Activated CD8-positive, alpha-beta memory T cell treated with anti-CD3 and anti-CD28 coated beads, Interleukin-2, amount 50 U/mL, for 48 hours (primary cell): Measurements from ENCODE around the gene EYS.

Experiments used
- DNase-seq: peaks from one replicate; pipeline ENCODE4 v3.0.0-alpha.2; 2020

Gene EYS

DNA sequence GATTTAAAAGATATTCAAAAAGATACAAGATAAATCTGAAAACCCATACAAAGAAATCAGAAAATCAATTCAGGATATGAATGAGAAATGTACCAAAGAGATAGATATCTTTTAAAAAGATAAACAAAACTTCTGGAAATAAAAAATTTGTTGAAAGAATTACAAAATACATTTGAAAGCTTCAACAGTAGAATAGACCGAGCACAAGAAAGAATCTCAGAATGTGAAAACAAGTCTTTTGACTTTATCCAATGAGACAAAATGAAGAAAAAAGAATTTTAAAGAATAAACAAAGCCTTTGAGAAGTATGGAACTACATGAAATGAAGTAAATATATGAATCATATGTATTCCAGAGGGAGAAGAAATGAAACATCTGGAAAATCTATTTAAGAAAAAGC is 1011.0 kb downstream of the EYS start:
- DNase-seq: no peak

DNA sequence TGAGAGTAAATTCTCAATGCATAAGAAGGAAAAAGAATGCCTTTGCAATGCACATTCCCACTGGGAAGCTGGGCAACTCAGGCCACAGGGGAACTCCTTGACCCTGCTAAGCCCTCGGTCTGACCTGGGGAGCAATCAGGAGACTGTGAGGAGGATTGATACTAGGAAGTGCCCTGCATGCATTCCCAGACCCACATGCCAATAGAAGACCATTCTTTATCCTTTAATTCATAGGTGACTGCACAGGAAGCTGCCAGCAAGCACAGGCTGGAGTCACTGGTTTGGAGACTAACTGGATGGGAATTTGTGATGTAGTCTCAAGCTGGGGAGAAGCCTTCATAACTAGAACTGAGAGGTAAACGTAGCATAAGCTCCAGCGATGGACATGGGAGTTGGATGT is 1012.7 kb downstream of the EYS start:
- DNase-seq: no peak

DNA sequence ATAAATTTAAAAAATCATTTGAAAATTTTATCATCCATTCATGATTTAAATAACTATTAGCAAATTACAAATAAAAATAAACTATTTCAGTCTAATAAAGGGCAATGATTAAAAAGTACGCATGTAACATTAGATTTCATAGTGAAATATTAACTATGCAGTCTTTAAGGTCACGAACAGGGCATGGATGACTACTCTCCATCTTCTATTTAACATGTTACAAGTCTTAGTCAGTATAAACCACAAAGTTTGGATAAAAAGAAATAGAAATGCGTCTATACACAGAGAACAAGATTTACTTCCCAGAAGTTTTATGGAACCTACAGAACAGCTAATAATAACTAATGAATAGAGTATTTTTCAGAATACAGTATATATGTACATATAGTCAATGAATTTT is 1016.0 kb downstream of the EYS start:
- no peak for DNase-seq

DNA sequence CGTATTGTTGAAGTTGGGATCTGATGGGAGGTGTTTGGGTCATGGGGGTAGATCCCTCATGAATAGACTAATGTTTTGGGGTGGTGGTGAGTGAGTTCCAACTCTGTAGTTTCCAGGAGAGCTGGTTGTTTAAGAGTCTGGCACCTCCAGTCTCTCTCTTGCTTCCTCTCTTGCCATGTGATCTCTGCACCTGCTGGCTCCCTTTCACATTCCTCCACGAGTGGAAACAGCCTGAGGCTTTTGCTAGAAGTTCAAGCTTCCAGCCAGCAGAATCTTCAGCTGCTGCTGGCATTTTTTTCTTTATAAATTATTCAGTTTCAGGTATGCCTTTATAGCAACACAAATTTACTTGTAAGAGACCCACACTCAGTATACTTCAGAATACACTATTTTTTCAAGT is 1021.6 kb downstream of the EYS start:
- no peak for DNase-seq

DNA sequence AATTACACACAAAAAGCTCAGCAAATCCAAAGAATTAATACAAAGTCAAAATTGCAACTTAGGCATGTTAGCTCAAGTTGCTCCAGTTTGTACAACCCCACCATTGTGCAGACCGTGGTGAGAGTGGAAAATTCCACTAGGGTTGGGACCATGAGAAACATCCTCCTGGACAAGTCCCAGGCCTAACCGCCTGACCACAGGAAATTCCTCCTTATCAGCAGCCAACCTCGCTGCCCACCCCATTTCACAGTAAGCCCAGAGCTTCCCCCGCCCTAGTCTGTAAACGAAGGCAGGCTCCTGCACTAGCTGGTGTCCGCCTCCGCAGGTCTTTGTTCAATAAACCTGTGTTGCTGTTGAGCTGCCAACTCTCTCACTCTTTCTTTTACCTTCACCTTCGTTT is 1023.3 kb downstream of the EYS start:
- no peak for DNase-seq

DNA sequence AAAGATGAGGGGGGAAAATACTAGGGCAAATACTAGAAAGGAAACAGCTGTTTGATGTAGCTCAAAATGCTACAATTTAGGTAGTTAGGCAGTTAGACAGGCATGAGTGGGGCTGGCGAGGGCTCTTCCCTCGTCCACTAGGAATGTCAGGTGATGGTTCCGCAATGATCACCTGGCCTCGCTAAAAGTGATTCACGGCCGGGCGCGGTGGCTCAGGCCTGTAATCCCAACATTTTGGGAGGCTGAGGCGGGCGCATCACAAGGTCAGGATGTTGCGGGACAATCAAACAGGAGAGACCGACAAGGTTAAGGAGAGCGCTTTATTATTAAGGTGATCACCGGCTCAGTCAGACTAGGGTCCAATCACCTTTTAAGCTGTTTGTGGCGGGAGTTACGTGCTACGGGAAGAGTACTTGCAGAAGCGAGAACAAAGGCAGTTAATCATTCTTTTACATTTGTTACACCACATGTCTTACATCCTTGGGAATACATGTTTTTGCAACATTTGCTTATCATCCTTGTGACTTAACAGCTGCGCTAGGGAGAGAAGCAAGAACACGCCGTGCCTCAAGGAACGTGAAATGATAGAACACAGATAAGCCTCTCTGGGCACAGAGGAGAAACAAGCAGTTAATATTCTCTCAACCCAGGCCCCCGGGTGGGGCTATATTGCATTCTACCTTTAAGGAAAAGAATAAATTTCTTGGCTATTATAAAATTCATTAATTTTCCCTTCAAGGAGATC is 1025.4 kb downstream of the EYS start:
- DNase-seq: no peak

DNA sequence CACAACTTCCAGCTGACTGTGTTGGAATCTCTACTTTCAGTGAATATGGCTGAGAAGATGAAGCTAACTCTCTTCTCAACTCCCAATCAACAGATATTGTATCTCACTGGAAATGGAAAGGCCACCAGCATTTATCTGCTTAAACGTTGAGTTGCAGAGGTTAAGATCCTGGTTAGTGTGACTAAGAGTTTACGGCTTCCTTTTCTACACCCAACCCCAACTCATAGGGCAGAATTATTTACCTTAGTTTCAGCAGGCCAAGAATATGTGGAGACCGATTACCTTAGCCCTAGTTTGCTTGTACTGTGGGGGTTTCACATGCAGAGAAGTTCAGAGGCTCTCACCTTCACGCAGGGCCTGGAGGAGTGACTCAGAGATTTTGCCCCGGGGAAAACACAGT is 1026.6 kb downstream of the EYS start:
- DNase-seq: no peak

DNA sequence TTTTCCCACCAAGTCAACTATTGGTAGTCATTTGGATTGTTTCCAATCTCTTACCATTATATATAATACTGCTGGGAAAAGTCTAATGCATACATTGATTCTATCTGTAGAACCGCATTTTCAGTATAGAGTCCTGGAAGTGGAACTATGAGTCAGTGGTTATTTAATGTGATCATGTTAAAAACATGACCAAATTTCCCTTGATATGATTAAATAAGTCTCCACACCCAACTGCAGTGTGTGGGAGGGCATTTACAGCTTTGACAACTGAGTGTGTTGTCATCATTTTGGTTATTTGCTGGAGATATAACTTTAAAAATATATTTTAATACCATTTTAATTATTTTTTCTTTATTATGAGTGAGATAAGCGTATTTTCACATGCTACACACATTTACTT is 1027.6 kb downstream of the EYS start:
- no peak for DNase-seq

DNA sequence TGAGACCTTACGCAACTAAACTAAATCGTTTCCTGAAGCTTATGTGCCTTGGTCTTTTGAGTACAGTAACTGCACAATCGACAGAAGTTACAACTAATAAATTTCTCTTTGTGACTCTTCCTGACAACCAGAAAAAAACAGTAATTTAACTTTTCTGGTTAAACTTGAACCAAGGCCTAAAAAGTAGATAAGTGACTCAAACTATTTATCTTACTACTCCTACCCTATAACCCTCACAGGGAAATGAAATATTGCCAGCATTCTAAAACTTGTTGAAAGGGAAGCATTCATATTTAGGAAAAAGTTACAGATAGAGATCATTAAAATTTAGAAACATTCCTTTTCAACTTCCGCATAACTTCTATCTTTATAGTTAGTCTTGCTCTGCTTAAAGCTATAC is 1034.4 kb downstream of the EYS start:
- DNase-seq: no peak

DNA sequence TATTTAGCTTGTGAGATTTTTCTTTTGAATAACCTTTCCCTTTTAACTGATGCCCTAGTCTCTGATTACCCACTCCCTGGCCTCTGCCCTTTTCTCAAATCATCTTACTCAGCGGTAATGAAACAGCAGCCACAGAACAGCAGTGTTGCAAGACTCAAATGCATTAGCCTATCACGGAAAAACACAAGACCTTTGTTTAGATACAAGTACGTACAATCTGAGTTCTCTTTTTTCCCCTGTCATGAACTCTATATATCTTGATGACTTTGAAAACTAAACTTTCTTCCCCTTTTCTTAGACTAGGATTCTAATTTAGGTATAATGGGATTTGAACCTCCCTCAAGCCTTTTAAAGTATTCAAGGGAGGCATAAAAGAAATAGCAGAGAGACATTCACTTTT is 1034.9 kb downstream of the EYS start:
- no peak for DNase-seq

DNA sequence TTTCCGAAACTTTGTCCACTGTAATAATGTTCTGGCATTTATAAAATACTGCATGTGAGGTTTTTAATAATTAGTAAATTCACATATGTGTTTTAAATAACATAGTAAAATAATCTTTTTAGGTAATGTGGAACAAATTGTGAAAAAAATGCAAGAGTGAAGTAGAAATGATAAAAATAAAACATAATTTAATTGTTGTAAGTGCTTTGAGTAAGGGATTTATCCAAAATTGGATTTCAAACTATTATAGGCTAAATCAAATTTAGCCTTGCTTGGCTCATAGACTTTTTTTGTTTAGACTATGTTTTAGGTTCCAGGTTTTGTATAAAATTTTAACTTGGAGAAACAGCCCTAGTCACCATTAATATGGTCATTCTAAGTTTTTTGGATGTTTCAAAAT is 1041.9 kb downstream of the EYS start:
- DNase-seq: no peak

DNA sequence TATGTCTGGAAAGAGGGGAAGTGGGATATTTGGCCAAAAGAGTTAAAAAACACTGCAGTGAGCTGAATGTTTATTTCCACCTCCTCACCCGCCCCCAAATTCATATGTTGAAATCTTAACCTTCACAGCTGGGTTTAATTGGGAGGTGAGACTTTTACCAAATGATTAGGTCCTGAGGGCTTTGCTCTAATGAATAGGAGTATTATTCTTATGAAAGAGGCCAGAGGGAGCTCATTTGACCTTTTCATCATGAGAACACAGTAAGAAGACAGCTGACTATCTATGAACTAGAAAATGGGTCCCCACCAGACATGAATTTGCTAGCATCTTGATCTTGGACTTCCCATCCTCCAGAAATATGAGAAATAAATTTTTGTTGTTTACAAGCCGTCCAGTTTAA is 1042.5 kb downstream of the EYS start:
- no peak for DNase-seq

DNA sequence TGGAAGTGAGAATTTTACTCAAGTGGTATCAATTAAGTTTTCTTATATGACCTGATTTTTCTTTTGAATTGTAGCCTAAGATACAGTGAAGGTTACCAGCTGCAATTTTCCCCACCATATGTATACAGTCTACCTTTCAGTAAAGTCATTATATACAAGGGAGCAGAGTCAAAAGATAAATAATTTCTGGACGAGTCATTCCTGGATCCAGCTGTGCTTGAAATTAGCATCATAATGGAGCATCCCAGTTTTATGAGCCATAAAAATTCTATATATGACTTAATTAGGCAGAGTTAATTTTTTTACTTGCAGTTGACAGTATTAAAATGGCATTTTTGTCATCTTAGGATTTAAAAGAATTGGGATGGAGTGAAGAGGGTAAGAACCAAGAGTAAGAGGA is 1063.0 kb downstream of the EYS start:
- no peak for DNase-seq

DNA sequence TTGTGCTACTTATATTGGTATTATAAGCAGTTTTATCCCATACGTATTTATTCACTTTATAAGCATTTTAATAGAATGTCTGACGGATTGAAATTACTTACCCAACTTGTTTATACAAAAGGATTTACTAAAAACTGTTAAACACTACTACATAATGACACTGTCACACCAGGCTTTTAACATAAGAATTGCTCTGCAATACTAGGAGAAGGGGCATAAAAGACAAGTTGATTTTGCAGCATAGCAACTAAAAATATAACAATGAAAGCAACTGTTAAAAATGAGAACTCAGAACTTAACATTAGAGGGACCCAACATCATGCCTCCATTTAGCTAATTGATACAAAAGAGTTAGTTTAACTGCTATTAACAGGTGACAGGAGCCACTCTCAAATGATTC is 1076.1 kb downstream of the EYS start:
- DNase-seq: no peak

DNA sequence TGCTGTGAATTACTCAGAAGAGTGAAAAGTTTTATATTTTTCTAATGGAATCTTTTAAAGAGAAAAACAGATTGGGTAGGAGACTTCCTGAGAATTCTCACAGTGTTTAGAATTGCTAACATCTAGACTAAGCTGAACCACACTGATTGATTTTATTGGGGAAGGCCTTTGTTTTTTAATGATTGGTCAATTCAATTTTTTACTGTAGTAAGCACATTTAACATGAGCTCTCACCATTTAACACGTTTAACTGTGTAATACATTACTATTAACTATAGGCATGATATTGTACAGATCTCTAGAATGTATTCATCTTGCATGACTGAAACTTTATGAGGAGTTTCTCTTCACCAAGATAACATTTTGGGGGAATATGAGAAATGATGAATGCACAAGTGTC is 1084.1 kb downstream of the EYS start:
- no peak for DNase-seq

DNA sequence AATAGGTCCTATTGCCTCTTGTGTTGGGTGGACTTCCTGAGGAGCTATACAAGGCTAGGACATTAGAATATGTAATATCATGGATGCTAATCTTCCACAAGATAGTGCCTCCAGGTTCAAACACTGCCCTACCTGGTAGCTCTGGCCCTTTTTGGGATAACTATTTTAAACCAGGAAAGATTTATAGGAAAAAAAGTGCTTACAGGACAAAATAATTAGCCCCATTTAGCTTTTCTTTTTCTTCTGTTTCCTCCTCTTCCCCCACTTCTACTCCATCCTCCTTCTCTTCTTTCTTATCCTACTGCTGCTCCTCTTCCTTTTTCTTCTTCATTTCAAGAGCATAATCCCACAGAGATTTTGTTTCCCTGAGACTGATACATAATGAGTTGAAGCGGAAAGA is 1104.0 kb downstream of the EYS start:
- DNase-seq: no peak

DNA sequence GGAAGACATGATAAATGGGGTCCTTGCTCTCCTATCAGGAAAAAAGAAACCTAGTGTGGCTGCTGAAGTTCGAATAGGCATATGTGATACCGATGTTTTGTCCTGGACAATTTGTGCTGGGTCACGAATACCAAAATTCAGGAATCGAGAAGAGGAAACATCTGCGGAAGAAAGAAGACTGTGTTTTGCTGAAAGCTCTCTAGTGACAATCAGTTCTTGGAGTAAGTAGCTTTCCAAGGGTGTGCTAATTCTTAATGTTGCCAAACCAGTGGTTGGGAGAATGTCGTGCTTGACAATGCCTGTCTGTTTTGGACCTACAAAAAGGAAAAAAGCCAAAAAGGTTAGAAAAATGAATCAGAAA is 1115.4 kb downstream of the EYS start:
- no peak for DNase-seq

DNA sequence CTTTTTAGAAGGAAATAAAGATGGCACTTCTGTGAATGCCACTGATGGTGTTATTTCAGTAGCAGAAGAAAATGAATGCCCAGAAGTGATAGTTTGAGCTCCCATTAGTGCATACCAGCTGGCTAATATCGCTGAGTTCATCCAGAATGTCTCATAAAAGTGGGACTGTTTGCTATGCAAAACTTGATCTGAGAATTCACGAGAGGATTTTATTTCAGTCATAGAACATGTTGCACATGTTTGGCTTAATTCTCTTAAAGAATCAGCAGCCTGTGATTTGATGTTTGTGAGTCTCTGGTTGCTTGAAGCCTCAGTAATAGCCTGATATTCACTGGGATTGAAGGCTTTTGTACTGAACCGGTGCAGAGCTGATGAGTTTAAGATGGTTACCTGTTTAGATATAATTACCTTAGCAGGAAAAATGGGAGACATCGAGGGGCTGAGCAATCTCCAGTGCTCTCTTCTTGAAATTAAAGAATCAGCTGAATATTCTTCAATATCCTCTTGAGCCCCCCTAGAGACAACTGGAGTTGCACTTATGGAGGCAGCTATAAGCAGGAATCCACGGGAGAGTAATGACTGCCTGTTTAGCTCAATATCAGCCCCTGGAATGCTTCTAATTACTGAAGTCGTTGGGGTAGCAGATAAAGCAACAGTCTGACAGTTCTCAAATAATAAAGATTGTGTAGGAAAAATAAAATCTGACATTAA is 1115.9 kb downstream of the EYS start:
- DNase-seq: no peak

DNA sequence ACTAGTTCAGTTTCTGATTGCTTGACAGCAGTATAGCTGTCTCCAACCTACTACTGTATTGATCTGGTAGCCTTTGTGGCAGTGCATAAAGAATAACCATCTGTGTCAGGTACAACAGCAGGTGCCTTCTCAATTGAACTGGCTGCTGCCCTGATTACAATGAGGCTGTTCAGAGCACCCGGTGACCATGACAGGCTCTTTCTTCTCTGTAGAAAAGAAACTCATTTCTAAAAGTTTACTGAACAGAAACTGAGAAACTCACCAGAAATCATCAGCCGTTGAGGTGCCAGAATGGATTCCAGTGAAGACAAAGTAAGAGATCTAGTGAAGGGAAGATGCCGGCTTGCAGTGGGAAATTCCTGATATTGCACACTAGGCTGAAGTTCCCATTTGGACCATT is 1117.1 kb downstream of the EYS start:
- DNase-seq: no peak

DNA sequence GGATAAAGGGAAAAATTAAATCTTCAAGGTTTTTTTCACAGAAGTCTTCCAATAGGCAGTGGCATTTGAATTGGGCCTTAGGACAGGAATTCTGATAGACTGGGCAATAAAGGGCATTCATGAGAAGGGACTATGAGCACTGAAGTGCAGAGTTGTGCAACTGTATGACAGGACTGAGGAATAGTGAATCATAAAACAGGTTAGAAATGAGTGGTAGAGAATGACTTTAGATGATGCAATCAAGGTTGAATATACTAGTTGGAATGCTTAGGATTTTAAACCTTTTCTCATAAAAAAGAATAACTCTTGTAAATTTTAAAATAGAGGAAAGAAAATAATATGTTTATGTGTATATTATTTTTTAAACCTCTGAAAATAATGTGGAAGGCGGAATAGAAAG is 1126.7 kb downstream of the EYS start:
- no peak for DNase-seq

DNA sequence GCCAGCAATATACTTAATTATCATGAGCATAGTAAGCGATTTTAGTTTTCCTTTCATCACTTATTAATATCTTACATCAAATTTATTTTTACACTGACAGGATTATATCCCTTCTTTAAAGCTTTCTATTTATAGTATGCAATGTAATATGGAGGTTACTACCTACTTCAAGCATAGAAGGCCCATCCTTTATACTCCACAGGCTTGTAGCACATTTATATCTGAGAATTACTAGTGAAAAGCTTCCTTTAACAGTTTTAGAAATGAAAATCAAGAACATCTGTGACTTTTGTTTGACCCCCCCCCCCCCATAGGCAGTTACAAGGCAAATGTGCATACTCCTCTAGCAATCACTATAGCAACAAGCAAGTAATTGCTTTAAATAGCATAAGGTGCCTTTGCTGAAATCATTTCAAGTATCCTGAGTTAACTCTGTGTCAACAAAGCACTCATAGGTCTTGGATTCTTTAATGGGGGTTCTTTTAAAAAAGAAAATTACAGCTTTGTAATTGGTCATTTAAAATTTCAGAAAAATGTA is 1153.7 kb downstream of the EYS start:
- DNase-seq: no peak

DNA sequence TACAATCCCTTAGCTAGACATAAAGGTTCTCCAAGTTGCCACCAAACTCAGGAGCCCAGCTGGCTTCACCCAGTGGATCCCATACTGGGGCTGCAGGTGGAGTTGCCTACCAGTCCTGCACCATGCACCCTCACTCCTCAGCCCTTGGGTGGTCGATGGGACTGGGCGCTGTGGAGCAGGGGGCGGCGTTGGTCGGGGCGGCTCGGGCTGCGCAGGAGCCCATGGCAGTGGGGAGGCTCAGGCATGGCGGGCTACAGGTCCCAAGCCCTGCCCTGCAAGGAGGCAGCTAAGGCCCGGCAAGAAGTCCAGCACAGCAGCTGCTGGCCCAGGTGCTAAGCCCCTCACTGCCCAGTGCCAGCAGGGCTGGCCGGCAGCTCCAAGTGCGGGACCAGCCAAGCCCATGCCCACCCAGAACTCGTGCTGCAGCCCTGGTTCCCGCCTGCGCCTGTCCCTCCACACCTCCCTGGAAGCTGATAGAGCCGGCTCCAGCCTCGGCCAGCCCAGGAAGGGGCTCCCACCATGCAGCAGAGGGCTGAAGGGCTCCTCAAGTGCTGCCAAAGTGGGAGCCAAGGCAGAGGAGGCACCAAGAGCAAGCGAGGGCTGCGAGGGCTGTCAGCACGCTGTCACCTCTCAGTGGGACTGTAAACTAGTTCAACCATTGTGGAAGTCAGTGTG is 1159.3 kb downstream of the EYS start:
- no peak for DNase-seq

DNA sequence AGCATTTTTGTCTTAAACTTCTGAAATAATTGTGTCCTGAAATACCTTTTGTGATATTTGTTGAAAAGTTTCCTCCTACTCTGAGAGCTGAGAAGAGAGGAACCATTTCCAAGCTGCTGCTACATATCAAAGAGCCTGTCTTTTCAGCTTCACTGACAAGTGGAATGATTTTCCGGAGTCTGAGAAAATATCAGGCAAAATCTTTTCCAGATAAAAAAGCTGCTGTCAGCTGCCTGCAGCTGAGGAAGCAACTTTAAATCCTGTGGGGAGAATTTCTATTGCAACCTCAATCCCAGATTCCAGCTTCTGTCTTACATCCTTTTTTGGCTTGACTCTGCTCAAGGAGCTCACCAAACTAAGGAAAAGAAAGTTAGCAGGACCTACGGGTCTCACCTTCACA is 1167.1 kb downstream of the EYS start:
- no peak for DNase-seq

DNA sequence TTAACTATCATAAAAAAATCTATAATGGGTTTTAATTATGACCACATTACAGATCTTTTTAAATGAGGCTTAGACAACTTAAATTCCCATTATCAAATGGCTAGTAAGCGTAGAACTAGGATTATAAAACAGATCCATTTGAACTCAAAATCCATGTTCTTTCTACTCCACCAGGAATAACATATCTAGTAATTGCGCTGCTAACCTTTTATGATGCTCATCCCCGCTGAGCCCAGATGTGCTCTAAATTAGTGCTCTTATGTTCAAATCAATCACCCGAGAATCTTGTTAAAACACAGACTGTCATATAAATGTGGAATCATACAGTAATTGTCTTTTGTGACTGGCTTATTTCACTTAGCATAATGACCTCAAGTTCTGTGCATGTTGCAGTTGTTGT is 1168.3 kb downstream of the EYS start:
- no peak for DNase-seq
